COLO668 (cell line): Measurements from ENCODE around the gene TRIM4.

ENCODE experiments used
- DNase-seq: peaks from one replicate; lab custom pipeline; 2025; ENCODE audit not compliant: unreplicated experiment; lab: John Stamatoyannopoulos, UW

Gene TRIM4

GRCh38 chr7:99848420-99849216 is 70.7 kb downstream of the TRIM4 start:
- no peak for DNase-seq

- no peak for DNase-seq
These were observed 75.0 kb downstream of the TRIM4 start for GRCh38 chr7:99844328-99844727.

GRCh38 chr7:99843808-99844207 is 75.5 kb downstream of the TRIM4 start:
- DNase-seq = no peak

- no peak for DNase-seq
These were observed 76.4 kb downstream of the TRIM4 start for GRCh38 chr7:99842926-99843325.
